Measurements from ENCODE around the gene KLF1.

The KLF1 gene

DNA sequence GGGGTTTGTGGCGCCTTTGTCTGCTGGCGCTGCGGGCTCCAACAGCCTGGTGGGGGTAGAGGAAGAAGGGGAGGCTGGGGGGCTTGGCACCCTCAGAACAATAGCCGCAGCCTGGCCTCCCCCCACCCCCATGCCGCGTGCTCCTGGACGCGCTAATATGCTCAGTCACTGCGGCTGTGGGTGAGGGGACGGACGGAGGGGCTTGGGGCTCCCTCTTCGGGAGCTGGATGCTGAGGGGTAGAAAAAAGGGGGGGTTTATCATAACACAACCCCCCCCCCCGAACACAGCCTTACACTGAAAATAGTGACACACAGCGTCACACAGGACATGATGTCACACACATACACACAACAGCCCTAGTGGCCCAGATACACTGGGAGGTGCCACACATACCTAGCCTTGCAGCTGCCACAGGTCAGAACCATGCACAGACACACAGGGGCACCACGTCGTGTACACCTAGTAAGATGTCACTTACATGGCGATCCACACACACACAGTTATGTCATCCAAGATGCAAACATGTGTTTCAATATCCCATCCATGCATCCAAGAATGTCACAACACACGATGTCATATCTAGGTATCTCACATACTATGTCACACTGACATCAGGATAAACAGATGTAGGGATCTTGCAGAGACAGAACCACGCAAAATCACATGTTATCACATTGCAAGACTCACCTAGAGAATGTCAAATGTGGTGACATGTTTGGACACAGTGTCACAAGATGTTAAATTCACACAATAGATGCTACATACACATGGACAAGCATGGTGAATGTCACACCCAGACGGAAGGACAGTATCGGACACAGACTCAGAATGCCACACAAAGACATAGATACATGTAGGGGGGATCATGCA, 47.9 kb downstream of the KLF1 start:
- no peaks in the 10 kb centered on the region for H3K79me2 ChIP-seq (ENCODE audit: insufficient read depth, low read depth)
- TF ChIP-seq CTCF (conservative IDR thresholded peaks at IDR 0.05; ENCODE audit: low read depth, low read length): no peak
- peaks cover 36% of the 10 kb centered on the region for H3K27me3 ChIP-seq (ENCODE audit: insufficient read depth, low read depth)
- H3K9ac ChIP-seq: peak overlapping the region; percentile 61
- H3K27ac ChIP-seq: no peak overlapping the region
- H3K36me3 ChIP-seq (ENCODE audit: insufficient read depth): no peaks in the 10 kb centered on the region
- no peaks in the 10 kb centered on the region for H4K20me1 ChIP-seq (ENCODE audit: insufficient read depth)
- H3K4me1 ChIP-seq (ENCODE audit: low read depth, poor library complexity, severe bottlenecking): peaks cover 5% of the 10 kb centered on the region
- H3K4me3 ChIP-seq (IDR thresholded peaks at IDR 0.05; ENCODE audit: insufficient read depth, low read depth, low read length): no peak overlapping the region
- H3K4me2 ChIP-seq: peak overlapping the region; percentile 89
- H2AFZ ChIP-seq (ENCODE audit: low read depth): peak overlapping the region; percentile 76

DNA sequence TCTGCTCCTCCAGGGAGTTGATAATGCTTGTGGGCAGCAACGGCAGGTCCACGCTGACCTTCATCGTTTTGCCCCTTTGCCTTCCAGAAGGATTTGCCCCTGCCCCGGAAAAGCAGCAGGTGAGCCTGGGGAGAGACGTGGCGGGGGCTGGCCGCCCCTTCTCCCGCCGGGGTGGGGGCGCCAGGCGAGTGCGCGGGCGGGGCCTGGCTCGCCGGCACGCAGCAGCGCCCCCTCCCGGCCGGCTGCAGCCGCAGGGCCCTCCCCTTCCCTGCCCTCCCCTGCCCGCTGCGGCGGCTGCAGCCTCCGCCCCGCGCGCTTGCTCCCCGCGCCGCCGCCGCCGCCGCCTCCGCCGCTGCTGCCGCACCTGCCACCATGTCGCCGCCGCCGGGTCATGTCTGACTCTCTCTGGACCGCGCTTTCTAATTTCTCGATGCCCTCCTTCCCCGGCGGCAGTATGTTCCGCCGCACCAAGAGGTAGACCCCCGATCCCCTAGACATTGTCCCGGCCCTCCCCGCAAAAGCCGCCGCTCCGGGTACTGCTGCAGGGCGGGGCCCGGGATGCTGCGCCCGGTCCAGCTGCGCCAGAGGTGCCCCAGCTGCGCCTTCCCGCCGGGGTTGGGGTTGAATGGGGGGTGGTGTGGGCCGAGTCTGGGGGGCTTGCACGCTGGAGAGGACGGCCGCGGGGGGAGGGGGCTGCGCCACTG, 48.7 kb downstream of the KLF1 start, which contains the start of gene MAST1:
TSS of gene MAST1 (plus strand) at position 334 of the 704 bp plus-strand sequence. CDS start at position 392, 58 bp downstream.
- Histone ChIP-seq H3K27me3 (ENCODE audit: insufficient read depth, low read depth) (peaks cover 40% of the 10 kb centered on the region), H3K4me2 (peak within 1 kb of the TSS; percentile 89), H3K79me2 (ENCODE audit: insufficient read depth, low read depth) (no peaks in the 10 kb centered on the region), H2AFZ (ENCODE audit: low read depth) (peak within 1 kb of the TSS; percentile 76), H3K9ac (peak within 1 kb of the TSS; percentile 61), H3K27ac (no peak within 1 kb of the TSS), H3K4me1 (ENCODE audit: low read depth, poor library complexity, severe bottlenecking) (peaks cover 6% of the 10 kb centered on the region), H4K20me1 (ENCODE audit: insufficient read depth) (no peaks in the 10 kb centered on the region), H3K36me3 (ENCODE audit: insufficient read depth) (no peaks in the 10 kb centered on the region), H3K4me3 (IDR thresholded peaks at IDR 0.05; ENCODE audit: insufficient read depth, low read depth, low read length) (no peak within 1 kb of the TSS)
- peak; percentile 46 for TF ChIP-seq CTCF (conservative IDR thresholded peaks at IDR 0.05; ENCODE audit: low read depth, low read length)

DNA sequence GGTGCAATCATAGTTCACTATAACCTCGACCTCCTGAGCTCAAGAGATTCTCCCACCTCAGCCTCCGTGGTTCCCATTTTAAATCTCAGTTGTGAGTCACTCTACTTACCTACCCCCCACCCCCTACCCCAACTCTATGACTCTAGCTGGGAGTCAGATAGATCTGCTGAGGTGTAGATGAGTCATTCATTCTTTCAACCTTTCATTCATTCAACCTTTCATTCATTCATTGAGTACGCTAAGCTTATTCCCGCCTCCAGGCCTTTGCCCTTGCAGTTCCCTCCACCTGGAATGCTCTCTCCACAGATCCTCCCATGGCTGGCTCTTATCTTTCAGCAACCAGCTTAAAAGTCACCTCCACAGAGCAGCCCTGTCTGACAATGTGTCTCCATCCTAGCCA, 49.8 kb downstream of the KLF1 start:
- peaks cover 15% of the 10 kb centered on the region for H3K4me1 ChIP-seq (ENCODE audit: low read depth, poor library complexity, severe bottlenecking)
- H3K79me2 ChIP-seq (ENCODE audit: insufficient read depth, low read depth): no peaks in the 10 kb centered on the region
- no peak overlapping the region for H2AFZ ChIP-seq (ENCODE audit: low read depth)
- H3K9ac ChIP-seq: no peak overlapping the region
- H3K27me3 ChIP-seq (ENCODE audit: insufficient read depth, low read depth): peaks cover 44% of the 10 kb centered on the region
- H3K4me2 ChIP-seq: no peak overlapping the region
- H4K20me1 ChIP-seq (ENCODE audit: insufficient read depth): no peaks in the 10 kb centered on the region
- H3K27ac ChIP-seq: no peak overlapping the region
- no peaks in the 10 kb centered on the region for H3K36me3 ChIP-seq (ENCODE audit: insufficient read depth)
- H3K4me3 ChIP-seq (IDR thresholded peaks at IDR 0.05; ENCODE audit: insufficient read depth, low read depth, low read length): no peak overlapping the region
- TF ChIP-seq CTCF (conservative IDR thresholded peaks at IDR 0.05; ENCODE audit: low read depth, low read length): no peak

GRCh38 chr19:12836529-12836863, 50.5 kb downstream of the KLF1 start:
- Histone ChIP-seq H3K4me1 (ENCODE audit: low read depth, poor library complexity, severe bottlenecking) (peaks cover 15% of the 10 kb centered on the region), H3K27me3 (ENCODE audit: insufficient read depth, low read depth) (peaks cover 44% of the 10 kb centered on the region), H3K36me3 (ENCODE audit: insufficient read depth) (no peaks in the 10 kb centered on the region), H3K27ac (no peak overlapping the region), H3K4me2 (no peak overlapping the region), H3K79me2 (ENCODE audit: insufficient read depth, low read depth) (no peaks in the 10 kb centered on the region), H3K9ac (no peak overlapping the region), H3K4me3 (IDR thresholded peaks at IDR 0.05; ENCODE audit: insufficient read depth, low read depth, low read length) (no peak overlapping the region), H2AFZ (ENCODE audit: low read depth) (no peak overlapping the region), H4K20me1 (ENCODE audit: insufficient read depth) (no peaks in the 10 kb centered on the region)
- no peak for TF ChIP-seq CTCF (conservative IDR thresholded peaks at IDR 0.05; ENCODE audit: low read depth, low read length)
